ENCODE results near the gene MYH9. TPM values are rescaled to one million over a fixed set of nuclear protein-coding genes. Genes with fewer than 3 reads are reported as not detected.

MYH9 gene
- total and polyA plus RNA-seq, 7 experiments from 2014 or later: 95.5 to 900 (median 661) TPM

DNA sequence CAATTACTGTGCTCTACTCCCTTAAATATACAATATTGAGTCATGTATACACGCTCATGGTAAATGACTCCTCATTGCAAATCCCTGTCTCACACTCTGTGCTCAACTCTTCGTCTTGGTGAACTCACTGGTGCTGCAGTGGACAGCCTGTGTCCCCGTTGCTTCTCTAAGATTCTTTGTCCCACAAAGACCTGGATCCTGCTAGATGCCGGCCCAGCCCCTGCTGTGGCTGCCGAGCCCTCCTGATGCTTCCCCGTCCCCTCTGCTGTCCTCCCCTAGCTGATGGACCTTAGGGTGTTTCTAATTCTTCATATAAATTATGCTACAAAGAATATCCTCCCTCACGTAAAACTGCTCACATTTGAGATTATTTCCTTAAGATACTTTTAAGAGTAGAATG, 154.0 kb downstream of the MYH9 start:
- ChIA-PET CTCF (no interaction called here), POLR2A (no interaction called here)
- Mint-ChIP-seq H3K9me3 (peaks cover 0 to 6% (median 2%) of the 10 kb centered on the region in 11 donors), H3K4me1 (peaks cover 38 to 54% (median 46%) of the 10 kb centered on the region in 7 donors), H3K27ac (peak overlapping the region in 2 of 9 donors; percentile 1 to 69), H3K4me3 (no peak overlapping the region), H3K36me3 (peaks cover 27 to 73% (median 49%) of the 10 kb centered on the region in 5 donors), H3K27me3 (no peaks in the 10 kb centered on the region)
- H3K9me3 ChIP-seq (ENCODE audit: control insufficient read depth in 2 of 3, low read length in 3 of 3): no peaks in the 10 kb centered on the region
- H3K27ac ChIP-seq (ENCODE audit: low read depth, low read length): no peak overlapping the region
- peaks cover 19 to 78% (median 25%) of the 10 kb centered on the region in 3 experiments for H3K36me3 ChIP-seq (ENCODE audit: control insufficient read depth in 2 of 3, insufficient read depth in 3 of 3, low read length in 3 of 3)
- H3K4me3 ChIP-seq (ENCODE audit: low read length): no peak overlapping the region
- DNase-seq: no peak
- H3K4me1 ChIP-seq (ENCODE audit: control insufficient read depth in 2 of 2, insufficient read depth in 2 of 2, low read length in 2 of 2): peaks cover 18 to 26% of the 10 kb centered on the region in 2 donors
- intact Hi-C loops (cut with micrococcal nuclease): no loop called here
- ATAC-seq: no peak
- H3K27me3 ChIP-seq (ENCODE audit: control insufficient read depth in 2 of 2, insufficient read depth in 2 of 2, low read length in 2 of 2): no peaks in the 10 kb centered on the region

- no peak overlapping the region for H3K27ac ChIP-seq (ENCODE audit: low read depth, low read length)
- intact Hi-C loops (cut with micrococcal nuclease): no loop called here
- no peaks in the 10 kb centered on the region for H3K27me3 ChIP-seq (ENCODE audit: control insufficient read depth in 2 of 2, insufficient read depth in 2 of 2, low read length in 2 of 2)
- H3K4me3 ChIP-seq (ENCODE audit: low read length): no peak overlapping the region
- Mint-ChIP-seq H3K27ac (peak overlapping the region in 2 of 9 donors; percentile 49 to 69), H3K36me3 (peaks cover 32 to 77% (median 49%) of the 10 kb centered on the region in 5 donors), H3K27me3 (no peaks in the 10 kb centered on the region), H3K4me1 (peaks cover 31 to 49% (median 40%) of the 10 kb centered on the region in 7 donors), H3K9me3 (peaks cover 0 to 6% (median 2%) of the 10 kb centered on the region in 11 donors), H3K4me3 (no peak overlapping the region)
- DNase-seq (no peak), ATAC-seq (peak; percentile 24)
- H3K36me3 ChIP-seq (ENCODE audit: control insufficient read depth in 2 of 3, insufficient read depth in 3 of 3, low read length in 3 of 3): peaks cover 19 to 85% (median 25%) of the 10 kb centered on the region in 3 experiments
- H3K4me1 ChIP-seq (ENCODE audit: control insufficient read depth in 2 of 2, insufficient read depth in 2 of 2, low read length in 2 of 2): peaks cover 14 to 26% of the 10 kb centered on the region in 2 donors
- CTCF ChIA-PET: no interaction called here
- POLR2A ChIA-PET: no interaction called here
- H3K9me3 ChIP-seq (ENCODE audit: control insufficient read depth in 2 of 3, low read length in 3 of 3): no peaks in the 10 kb centered on the region
Observed at GRCh38 chr22:36232715-36233401, 154.9 kb downstream of the MYH9 start.

Small RNA genes within 50 kb of the gene (microRNA-seq; reads per million reads assigned to microRNA genes)
- not detected for gene MIR6819 (ENCODE audit: borderline microRNAs expressed)

Other genes starting within 250 kb of the MYH9 start
- gene APOL3, start 227.2 kb downstream of the MYH9 start, total RNA-seq: 100 to 1,000 TPM; 121 to 212 (median 175) TPM
- gene APOL3, start 227.2 kb downstream of the MYH9 start, polyA plus RNA-seq: 10 to 100 TPM; 56.9 to 83.9 TPM
- 1 to 10 TPM in 1 of 5 experiments, not detected in 4; 1.2 TPM for gene APOL4, start 186.2 kb downstream of the MYH9 start, total RNA-seq
- gene APOL4, start 186.2 kb downstream of the MYH9 start, polyA plus RNA-seq: not detected
- 100 to 1,000 TPM in 1 of 5 experiments, 10 to 100 TPM in 4; 30.1 to 133 (median 66.9) TPM for gene APOL2, start 148.4 kb downstream of the MYH9 start, total RNA-seq
- 10 to 100 TPM; 13.4 to 14.9 TPM for gene APOL2, start 148.4 kb downstream of the MYH9 start, polyA plus RNA-seq
- gene APOL1, start 134.8 kb downstream of the MYH9 start, total RNA-seq: 10 to 100 TPM in 4 of 5 experiments, 1 to 10 TPM in 1; 8.6 to 91.1 (median 18.4) TPM
- gene APOL1, start 134.8 kb downstream of the MYH9 start, polyA plus RNA-seq: 10 to 100 TPM in 1 of 2 donors, 1 to 10 TPM in 1; 6.2 to 14.9 TPM
- 10 to 100 TPM; 35.5 to 69.9 (median 37.7) TPM for gene TXN2, start 93.7 kb upstream of the MYH9 start, total RNA-seq
- 100 to 1,000 TPM; 135 to 154 TPM for gene TXN2, start 93.7 kb upstream of the MYH9 start, polyA plus RNA-seq
- gene FOXRED2, start 119.1 kb upstream of the MYH9 start, total RNA-seq: 10 to 100 TPM in 3 of 5 experiments, 1 to 10 TPM in 2; 2.3 to 13.1 (median 11.4) TPM
- gene FOXRED2, start 119.1 kb upstream of the MYH9 start, polyA plus RNA-seq: 1 to 10 TPM; 2.3 to 5.6 TPM
- 100 to 1,000 TPM; 220 to 257 (median 232) TPM for gene EIF3D, start 141.2 kb upstream of the MYH9 start, total RNA-seq
- 100 to 1,000 TPM; 163 to 191 TPM for gene EIF3D, start 141.2 kb upstream of the MYH9 start, polyA plus RNA-seq